GM23338 (cell line): Measurements from ENCODE around the gene TIAM1. TPM values are rescaled to one million over a fixed set of nuclear protein-coding genes. Genes with fewer than 3 reads are reported as not detected.

Source experiments
- ATAC-seq: fragments of 200-7000 bp; cut with Tn5 transposase; 3 replicates; pipeline ENCODE4 v1.9.1; 2020
- DNase-seq: peaks from one replicate; pipeline ENCODE4 v3.0.0-alpha.2; 2015; ENCODE audit warnings: low spot score
- H2AFZ ChIP-seq: fragments of 200-600 bp; sonication (generic); 2 replicates; pipeline ENCODE4 v1.8.0; 2016; ENCODE audit warnings: antibody characterized with exemption, mild to moderate bottlenecking, moderate library complexity
- H3F3A ChIP-seq: fragments of 200-600 bp; sonication (generic); replicated peaks from 2 replicates; pipeline ENCODE4 v1.8.0; 2017; ENCODE audit warnings: antibody characterized with exemption, mixed run types, low read depth
- H3K27ac ChIP-seq: fragments of 200-600 bp; sonication (generic); 2 replicates; pipeline ENCODE4 v1.6.1; 2016; ENCODE audit warnings: low read depth
- H3K27me3 ChIP-seq: fragments of 200-600 bp; sonication (generic); 2 replicates; pipeline ENCODE4 v1.8.0; 2016; ENCODE audit warnings: mild to moderate bottlenecking, mixed run types, moderate library complexity; ENCODE audit not compliant: insufficient read depth
- H3K36me3 ChIP-seq: fragments of 200-600 bp; sonication (generic); 2 replicates; pipeline ENCODE4 v1.8.0; 2016; ENCODE audit warnings: mild to moderate bottlenecking; ENCODE audit not compliant: insufficient read depth
- H3K4me1 ChIP-seq: fragments of 200-600 bp; sonication (generic); 2 replicates; pipeline ENCODE4 v1.8.0; 2016; ENCODE audit warnings: mild to moderate bottlenecking, moderate library complexity; ENCODE audit not compliant: insufficient read depth
- H3K4me2 ChIP-seq: fragments of 200-600 bp; sonication (generic); 2 replicates; pipeline ENCODE4 v1.7.1; 2017; ENCODE audit warnings: mixed run types
- H3K4me3 ChIP-seq: fragments of 200-600 bp; sonication (generic); 2 replicates; pipeline ENCODE4 v1.6.1; 2016; ENCODE audit warnings: mixed run types
- H3K79me2 ChIP-seq: fragments of 200-600 bp; sonication (generic); replicated peaks from 2 replicates; pipeline ENCODE4 v1.8.0; 2017; ENCODE audit warnings: mild to moderate bottlenecking; ENCODE audit not compliant: insufficient read depth
- H3K9me2 ChIP-seq: fragments of 200-600 bp; sonication (generic); 2 replicates; pipeline ENCODE4 v1.8.0; 2017; ENCODE audit not compliant: insufficient read depth
- H4K20me1 ChIP-seq: fragments of 200-600 bp; sonication (generic); replicated peaks from 2 replicates; pipeline ENCODE4 v1.8.0; 2017; ENCODE audit warnings: mild to moderate bottlenecking; ENCODE audit not compliant: insufficient read depth
- H3K27ac Mint-ChIP-seq: 2 replicates; pipeline ENCODE4 v1.8.0; 2020; ENCODE audit warnings: inconsistent platforms, mild to moderate bottlenecking, moderate library complexity, mixed read lengths
- H3K27me3 Mint-ChIP-seq: 3 replicates; pipeline ENCODE4 v1.8.0; 2022; ENCODE audit warnings: low read depth, mild to moderate bottlenecking, moderate library complexity, mixed read lengths, inconsistent platforms; ENCODE audit not compliant: insufficient read depth, poor library complexity
- H3K36me3 Mint-ChIP-seq: 3 replicates; pipeline ENCODE4 v1.8.0; 2021; ENCODE audit warnings: low read depth, mild to moderate bottlenecking, inconsistent platforms, moderate library complexity, mixed read lengths
- H3K4me1 Mint-ChIP-seq: 3 replicates; pipeline ENCODE4 v1.8.0; 2020; ENCODE audit warnings: mild to moderate bottlenecking, inconsistent platforms, mixed read lengths
- H3K4me3 Mint-ChIP-seq: 3 replicates; pipeline ENCODE4 v1.8.0; 2021; ENCODE audit warnings: moderate library complexity, mild to moderate bottlenecking, inconsistent platforms, mixed read lengths
- H3K9me3 Mint-ChIP-seq: 3 replicates; pipeline ENCODE4 v1.8.0; 2020; ENCODE audit warnings: moderate library complexity, mild to moderate bottlenecking, inconsistent platforms, mixed read lengths
- CREB1 ChIP-seq: fragments of 250-450 bp; sonication (Bioruptor Pico); IDR thresholded peaks from 2 replicates; pipeline ENCODE4 v1.5.0; 2020; ENCODE audit warnings: low read depth, mild to moderate bottlenecking, moderate library complexity
- CTCF ChIP-seq, 2 experiments: fragments of 200-600 bp in 1 of 2; sonication (generic) in 1 of 2; conservative IDR thresholded peaks; 2 replicates each; pipeline versions ENCODE4 v1.5.1 to v1.6.1; 2016 to 2017; ENCODE audit warnings: antibody characterized with exemption in 2 of 2, low read depth in 2 of 2, mild to moderate bottlenecking in 2 of 2, moderate library complexity in 1 of 2
- ETS1 ChIP-seq: IDR thresholded peaks from 2 replicates; pipeline ENCODE4 v1.6.1; 2016; ENCODE audit warnings: antibody characterized with exemption
- EZH2 ChIP-seq: fragments of 200-600 bp; sonication (generic); IDR thresholded peaks from one replicate; pipeline ENCODE4 v1.8.0; 2017; ENCODE audit warnings: antibody characterized with exemption, mild to moderate bottlenecking, low read depth; ENCODE audit not compliant: unreplicated experiment
- EZH2phosphoT487 ChIP-seq: fragments of 200-600 bp; sonication (generic); IDR thresholded peaks from one replicate; pipeline ENCODE4 v1.8.1; 2018; ENCODE audit warnings: antibody characterized with exemption; ENCODE audit not compliant: unreplicated experiment
- JUNB ChIP-seq: IDR thresholded peaks from one replicate; pipeline ENCODE4 v1.6.1; 2016; ENCODE audit warnings: antibody characterized with exemption; ENCODE audit not compliant: unreplicated experiment
- NANOG ChIP-seq: IDR thresholded peaks from 2 replicates; pipeline ENCODE4 v1.6.1; 2016; ENCODE audit warnings: antibody characterized with exemption, borderline replicate concordance
- POLR2AphosphoS5 ChIP-seq: IDR thresholded peaks from 2 replicates; pipeline ENCODE4 v1.6.1; 2016; ENCODE audit warnings: antibody characterized with exemption, low read depth
- REST ChIP-seq: IDR thresholded peaks from one replicate; pipeline ENCODE4 v1.6.1; 2018; ENCODE audit warnings: antibody characterized with exemption; ENCODE audit not compliant: unreplicated experiment
- STAT1 ChIP-seq: IDR thresholded peaks from one replicate; pipeline ENCODE4 v1.6.1; 2016; ENCODE audit warnings: antibody characterized with exemption; ENCODE audit not compliant: unreplicated experiment
- polyA plus RNA-seq: library from polyadenylated mRNA; unstranded; fragments of >200 nt; fragmentation: Nextera tagmentation; extraction: Ambion mirVana; gene quantifications from 2 replicates; pipeline ENCODE4 v1.2.1, GENCODE V29; 2016
- total RNA-seq: library from RNA; depleted of rRNA; stranded (reverse); fragments of >200 nt; shearing (Covaris generic); gene quantifications from 2 replicates; pipeline ENCODE4 v1.2.3, GENCODE V29; 2014

TIAM1 gene
- total and polyA plus RNA-seq, 2 experiments from 2014 or later = 18.5 to 20.0 TPM

- H3K9me3 Mint-ChIP-seq = no peaks in the 10 kb centered on the region
- Histone ChIP-seq H2AFZ (no peak overlapping the region), H3K36me3 (no peaks in the 10 kb centered on the region; the same call in 1 of the 2 replicates), H3K4me3 (no peak overlapping the region), H3K4me1 (0 out of 2 replicates have a peak, but pooled peaks cover 6% of the 10 kb centered on the region), H3F3A (no peaks in the 10 kb centered on the region), H3K79me2 (no peaks in the 10 kb centered on the region), H4K20me1 (no peaks in the 10 kb centered on the region), H3K27ac (no peak overlapping the region), H3K4me2 (no peak overlapping the region), H3K9me2 (peaks cover 7% of the 10 kb centered on the region; the same call in 1 of the 2 replicates), H3K27me3 (no peaks in the 10 kb centered on the region)
- TF ChIP-seq CTCF (conservative IDR thresholded peaks at IDR 0.05; ENCODE audit: low read depth in 2 of 2) (no peak), CREB1 (CRISPR knock-in tag) (no peak), STAT1 (no peak), REST (no peak), ETS1 (no peak), POLR2AphosphoS5 (no peak), JUNB (no peak), NANOG (no peak), EZH2 (no peak), EZH2phosphoT487 (no peak)
- no peak overlapping the region for H3K4me3 Mint-ChIP-seq
- H3K27ac Mint-ChIP-seq = no peak overlapping the region
- no peaks in the 10 kb centered on the region for H3K36me3 Mint-ChIP-seq
- H3K27me3 Mint-ChIP-seq = peaks cover 1% of the 10 kb centered on the region
- DNase-seq (no peak), ATAC-seq (no peak)
- H3K4me1 Mint-ChIP-seq = peaks cover 15% of the 10 kb centered on the region
Observed at GRCh38 chr21:31370893-31371544, 27.0 kb upstream of the TIAM1 start.
